GM23338 (cell line): Measurements from ENCODE around the gene HCFC2. TPM values are rescaled to one million over a fixed set of nuclear protein-coding genes. Genes with fewer than 3 reads are reported as not detected.

Experiments
- ATAC-seq: fragments of 200-7000 bp; cut with Tn5 transposase; 3 replicates; pipeline ENCODE4 v1.9.1; 2020
- DNase-seq: peaks from one replicate; pipeline ENCODE4 v3.0.0-alpha.2; 2015; ENCODE audit warnings: low spot score
- H2AFZ ChIP-seq: fragments of 200-600 bp; sonication (generic); 2 replicates; pipeline ENCODE4 v1.8.0; 2016; ENCODE audit warnings: antibody characterized with exemption, mild to moderate bottlenecking, moderate library complexity
- H3F3A ChIP-seq: fragments of 200-600 bp; sonication (generic); replicated peaks from 2 replicates; pipeline ENCODE4 v1.8.0; 2017; ENCODE audit warnings: antibody characterized with exemption, mixed run types, low read depth
- H3K27ac ChIP-seq: fragments of 200-600 bp; sonication (generic); 2 replicates; pipeline ENCODE4 v1.6.1; 2016; ENCODE audit warnings: low read depth
- H3K27me3 ChIP-seq: fragments of 200-600 bp; sonication (generic); 2 replicates; pipeline ENCODE4 v1.8.0; 2016; ENCODE audit warnings: mild to moderate bottlenecking, mixed run types, moderate library complexity; ENCODE audit not compliant: insufficient read depth
- H3K36me3 ChIP-seq: fragments of 200-600 bp; sonication (generic); 2 replicates; pipeline ENCODE4 v1.8.0; 2016; ENCODE audit warnings: mild to moderate bottlenecking; ENCODE audit not compliant: insufficient read depth
- H3K4me1 ChIP-seq: fragments of 200-600 bp; sonication (generic); 2 replicates; pipeline ENCODE4 v1.8.0; 2016; ENCODE audit warnings: mild to moderate bottlenecking, moderate library complexity; ENCODE audit not compliant: insufficient read depth
- H3K4me2 ChIP-seq: fragments of 200-600 bp; sonication (generic); 2 replicates; pipeline ENCODE4 v1.7.1; 2017; ENCODE audit warnings: mixed run types
- H3K4me3 ChIP-seq: fragments of 200-600 bp; sonication (generic); 2 replicates; pipeline ENCODE4 v1.6.1; 2016; ENCODE audit warnings: mixed run types
- H3K79me2 ChIP-seq: fragments of 200-600 bp; sonication (generic); replicated peaks from 2 replicates; pipeline ENCODE4 v1.8.0; 2017; ENCODE audit warnings: mild to moderate bottlenecking; ENCODE audit not compliant: insufficient read depth
- H3K9me2 ChIP-seq: fragments of 200-600 bp; sonication (generic); 2 replicates; pipeline ENCODE4 v1.8.0; 2017; ENCODE audit not compliant: insufficient read depth
- H4K20me1 ChIP-seq: fragments of 200-600 bp; sonication (generic); replicated peaks from 2 replicates; pipeline ENCODE4 v1.8.0; 2017; ENCODE audit warnings: mild to moderate bottlenecking; ENCODE audit not compliant: insufficient read depth
- H3K27ac Mint-ChIP-seq: 2 replicates; pipeline ENCODE4 v1.8.0; 2020; ENCODE audit warnings: inconsistent platforms, mild to moderate bottlenecking, moderate library complexity, mixed read lengths
- H3K27me3 Mint-ChIP-seq: 3 replicates; pipeline ENCODE4 v1.8.0; 2022; ENCODE audit warnings: low read depth, mild to moderate bottlenecking, moderate library complexity, mixed read lengths, inconsistent platforms; ENCODE audit not compliant: insufficient read depth, poor library complexity
- H3K36me3 Mint-ChIP-seq: 3 replicates; pipeline ENCODE4 v1.8.0; 2021; ENCODE audit warnings: low read depth, mild to moderate bottlenecking, inconsistent platforms, moderate library complexity, mixed read lengths
- H3K4me1 Mint-ChIP-seq: 3 replicates; pipeline ENCODE4 v1.8.0; 2020; ENCODE audit warnings: mild to moderate bottlenecking, inconsistent platforms, mixed read lengths
- H3K4me3 Mint-ChIP-seq: 3 replicates; pipeline ENCODE4 v1.8.0; 2021; ENCODE audit warnings: moderate library complexity, mild to moderate bottlenecking, inconsistent platforms, mixed read lengths
- H3K9me3 Mint-ChIP-seq: 3 replicates; pipeline ENCODE4 v1.8.0; 2020; ENCODE audit warnings: moderate library complexity, mild to moderate bottlenecking, inconsistent platforms, mixed read lengths
- CREB1 ChIP-seq: fragments of 250-450 bp; sonication (Bioruptor Pico); IDR thresholded peaks from 2 replicates; pipeline ENCODE4 v1.5.0; 2020; ENCODE audit warnings: low read depth, mild to moderate bottlenecking, moderate library complexity
- CTCF ChIP-seq, 2 experiments: fragments of 200-600 bp in 1 of 2; sonication (generic) in 1 of 2; conservative IDR thresholded peaks; 2 replicates each; pipeline versions ENCODE4 v1.5.1 to v1.6.1; 2016 to 2017; ENCODE audit warnings: antibody characterized with exemption in 2 of 2, low read depth in 2 of 2, mild to moderate bottlenecking in 2 of 2, moderate library complexity in 1 of 2
- STAT1 ChIP-seq: IDR thresholded peaks from one replicate; pipeline ENCODE4 v1.6.1; 2016; ENCODE audit warnings: antibody characterized with exemption; ENCODE audit not compliant: unreplicated experiment
- polyA plus RNA-seq: library from polyadenylated mRNA; unstranded; fragments of >200 nt; fragmentation: Nextera tagmentation; extraction: Ambion mirVana; gene quantifications from 2 replicates; pipeline ENCODE4 v1.2.1, GENCODE V29; 2016
- total RNA-seq: library from RNA; depleted of rRNA; stranded (reverse); fragments of >200 nt; shearing (Covaris generic); gene quantifications from 2 replicates; pipeline ENCODE4 v1.2.3, GENCODE V29; 2014
- TF ChIP-seq, protein P1 (sequence below): IDR thresholded peaks from one replicate; pipeline ENCODE4 v1.6.1; 2018; ENCODE audit warnings: antibody characterized with exemption; ENCODE audit not compliant: unreplicated experiment

Gene HCFC2
- total and polyA plus RNA-seq, 2 experiments from 2014 or later, result 1.9 to 2.5 TPM

GRCh38 chr12:104056419-104056972, 7.8 kb upstream of the HCFC2 start:
- no peak overlapping the region for H3K27ac Mint-ChIP-seq

DNA sequence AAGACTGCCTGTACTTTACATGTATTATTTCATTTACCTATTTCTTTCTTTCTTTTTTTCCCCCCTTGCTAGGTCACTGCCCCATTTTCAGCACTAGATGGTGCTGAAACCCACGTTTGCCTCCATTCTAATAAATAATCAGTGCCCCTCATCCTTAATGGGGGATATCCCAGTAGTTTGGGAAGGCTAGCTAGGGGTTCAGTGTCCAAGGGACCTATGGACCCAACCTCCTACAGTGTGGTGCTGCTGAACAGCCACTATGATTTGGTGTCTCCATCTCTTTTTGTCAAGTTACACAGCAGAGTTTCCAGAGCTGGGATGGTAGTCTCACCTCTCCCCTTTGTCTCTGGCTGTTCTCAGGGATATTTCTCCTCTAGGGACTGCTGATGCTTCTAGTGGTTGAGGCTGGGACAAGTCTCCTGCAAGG, 6.5 kb upstream of the HCFC2 start:
- no peak overlapping the region for H3K4me3 Mint-ChIP-seq

More at GRCh38 chr12:104056419-104056972, 7.8 kb upstream of the HCFC2 start:
- Mint-ChIP-seq H3K36me3 (no peaks in the 10 kb centered on the region), H3K9me3 (no peaks in the 10 kb centered on the region; the same call in 2 of the 3 replicates), H3K4me3 (no peak overlapping the region), H3K27me3 (peaks cover 1% of the 10 kb centered on the region), H3K4me1 (peaks cover 17% of the 10 kb centered on the region)
- Histone ChIP-seq H3K79me2 (no peaks in the 10 kb centered on the region), H3K9me2 (no peaks in the 10 kb centered on the region), H3K4me1 (peaks cover 11% of the 10 kb centered on the region; the same call in 1 of the 2 replicates), H4K20me1 (no peaks in the 10 kb centered on the region), H3K36me3 (no peaks in the 10 kb centered on the region), H3K27ac (no peak overlapping the region), H2AFZ (no peak overlapping the region), H3K4me2 (no peak overlapping the region), H3K27me3 (no peaks in the 10 kb centered on the region; the same call in 1 of the 2 replicates), H3F3A (no peaks in the 10 kb centered on the region), H3K4me3 (no peak overlapping the region)
- DNase-seq (no peak), ATAC-seq (no peak)
- TF ChIP-seq, protein P1, sequence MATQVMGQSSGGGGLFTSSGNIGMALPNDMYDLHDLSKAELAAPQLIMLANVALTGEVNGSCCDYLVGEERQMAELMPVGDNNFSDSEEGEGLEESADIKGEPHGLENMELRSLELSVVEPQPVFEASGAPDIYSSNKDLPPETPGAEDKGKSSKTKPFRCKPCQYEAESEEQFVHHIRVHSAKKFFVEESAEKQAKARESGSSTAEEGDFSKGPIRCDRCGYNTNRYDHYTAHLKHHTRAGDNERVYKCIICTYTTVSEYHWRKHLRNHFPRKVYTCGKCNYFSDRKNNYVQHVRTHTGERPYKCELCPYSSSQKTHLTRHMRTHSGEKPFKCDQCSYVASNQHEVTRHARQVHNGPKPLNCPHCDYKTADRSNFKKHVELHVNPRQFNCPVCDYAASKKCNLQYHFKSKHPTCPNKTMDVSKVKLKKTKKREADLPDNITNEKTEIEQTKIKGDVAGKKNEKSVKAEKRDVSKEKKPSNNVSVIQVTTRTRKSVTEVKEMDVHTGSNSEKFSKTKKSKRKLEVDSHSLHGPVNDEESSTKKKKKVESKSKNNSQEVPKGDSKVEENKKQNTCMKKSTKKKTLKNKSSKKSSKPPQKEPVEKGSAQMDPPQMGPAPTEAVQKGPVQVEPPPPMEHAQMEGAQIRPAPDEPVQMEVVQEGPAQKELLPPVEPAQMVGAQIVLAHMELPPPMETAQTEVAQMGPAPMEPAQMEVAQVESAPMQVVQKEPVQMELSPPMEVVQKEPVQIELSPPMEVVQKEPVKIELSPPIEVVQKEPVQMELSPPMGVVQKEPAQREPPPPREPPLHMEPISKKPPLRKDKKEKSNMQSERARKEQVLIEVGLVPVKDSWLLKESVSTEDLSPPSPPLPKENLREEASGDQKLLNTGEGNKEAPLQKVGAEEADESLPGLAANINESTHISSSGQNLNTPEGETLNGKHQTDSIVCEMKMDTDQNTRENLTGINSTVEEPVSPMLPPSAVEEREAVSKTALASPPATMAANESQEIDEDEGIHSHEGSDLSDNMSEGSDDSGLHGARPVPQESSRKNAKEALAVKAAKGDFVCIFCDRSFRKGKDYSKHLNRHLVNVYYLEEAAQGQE, result no peak
- TF ChIP-seq STAT1, result no peak

More for the DNA sequence above, 6.5 kb upstream of the HCFC2 start:
- Mint-ChIP-seq H3K27me3 (peaks cover 5% of the 10 kb centered on the region), H3K27ac (no peak overlapping the region), H3K4me1 (peaks cover 17% of the 10 kb centered on the region), H3K36me3 (no peaks in the 10 kb centered on the region), H3K9me3 (no peaks in the 10 kb centered on the region; the same call in 2 of the 3 replicates)
- no peaks in the 10 kb centered on the region for H4K20me1 ChIP-seq
- H3K79me2 ChIP-seq, result no peaks in the 10 kb centered on the region
- DNase-seq (peak; percentile 76), ATAC-seq (peak; percentile 62)
- no peak overlapping the region for H3K27ac ChIP-seq
- H3K4me1 ChIP-seq, result peaks cover 11% of the 10 kb centered on the region; the same call in 1 of the 2 replicates
- H3F3A ChIP-seq, result no peaks in the 10 kb centered on the region
- H3K9me2 ChIP-seq, result no peaks in the 10 kb centered on the region
- H3K4me2 ChIP-seq, result no peak overlapping the region
- no peak overlapping the region for H3K4me3 ChIP-seq
- H3K36me3 ChIP-seq, result no peaks in the 10 kb centered on the region
- H2AFZ ChIP-seq, result peak overlapping the region; percentile 76; the same call in 1 of the 2 replicates
- H3K27me3 ChIP-seq, result no peaks in the 10 kb centered on the region; the same call in 1 of the 2 replicates
- TF ChIP-seq CREB1 (CRISPR knock-in tag), result no peak
- peak; percentile 87 to 96 for TF ChIP-seq CTCF (conservative IDR thresholded peaks at IDR 0.05; ENCODE audit: low read depth in 2 of 2)
